Osteoblast (primary cell): ENCODE data around the gene REV3L. TPM values are rescaled to one million over a fixed set of nuclear protein-coding genes. Genes with fewer than 3 reads are reported as not detected.

Experiments
- DNase-seq: peaks from one replicate; pipeline ENCODE4 v3.0.0; 2011; ENCODE audit warnings: low spot score, mixed read lengths; ENCODE audit not compliant: insufficient read length; ENCODE audit errors: missing footprints
- H2AFZ ChIP-seq: 2 replicates; pipeline ENCODE4 v1.6.0; 2011; ENCODE audit warnings: mild to moderate bottlenecking, low read length
- H3K27ac ChIP-seq: 2 replicates; pipeline ENCODE4 v1.5.1; 2011; ENCODE audit warnings: mild to moderate bottlenecking, low read depth, low read length, moderate library complexity
- H3K27me3 ChIP-seq: 2 replicates; pipeline ENCODE4 v1.6.0; 2012; ENCODE audit warnings: mild to moderate bottlenecking, control low read depth, inconsistent platforms, low read length, moderate library complexity; ENCODE audit not compliant: insufficient read depth
- H3K36me3 ChIP-seq: 2 replicates; pipeline ENCODE4 v1.5.1; 2011; ENCODE audit warnings: mild to moderate bottlenecking, low read length, control low read depth, moderate library complexity; ENCODE audit not compliant: insufficient read depth
- H3K4me1 ChIP-seq: 2 replicates; pipeline ENCODE4 v1.5.1; 2011; ENCODE audit warnings: mild to moderate bottlenecking, low read length, control low read depth, moderate library complexity; ENCODE audit not compliant: insufficient read depth
- H3K4me2 ChIP-seq: 2 replicates; pipeline ENCODE4 v1.6.0; 2011; ENCODE audit warnings: mild to moderate bottlenecking, low read length; ENCODE audit not compliant: insufficient read depth
- H3K4me3 ChIP-seq: fragments of 200-600 bp; sonication (generic); 3 replicates; pipeline ENCODE4 v1.5.1; 2012; ENCODE audit warnings: mild to moderate bottlenecking, low read length, inconsistent platforms; ENCODE audit not compliant: insufficient read depth
- H3K79me2 ChIP-seq: 2 replicates; pipeline ENCODE4 v1.6.0; 2012; ENCODE audit warnings: mild to moderate bottlenecking, low read length, control low read depth, inconsistent platforms; ENCODE audit not compliant: insufficient read depth
- H3K9me3 ChIP-seq: 2 replicates; pipeline ENCODE4 v1.5.1; 2011; ENCODE audit warnings: low read depth, low read length, control low read depth
- H4K20me1 ChIP-seq: 2 replicates; pipeline ENCODE4 v1.6.0; 2012; ENCODE audit warnings: mild to moderate bottlenecking, low read length, control low read depth; ENCODE audit not compliant: insufficient read depth
- CTCF ChIP-seq: IDR thresholded peaks from 2 replicates; pipeline ENCODE4 v1.5.1; 2011; ENCODE audit warnings: mild to moderate bottlenecking, low read depth, low read length, moderate library complexity; ENCODE audit errors: extremely low read depth
- total RNA-seq: library from RNA; depleted of rRNA; stranded (reverse); fragments of >200 nt; gene quantifications from 2 replicates; pipeline ENCODE4 v1.2.3, GENCODE V29; 2012

REV3L gene
- total RNA-seq, 1 donor: 42.0 TPM

GRCh38 chr6:111399626-111400025 is 83.4 kb downstream of the REV3L start:
- no peak for TF ChIP-seq CTCF
- Histone ChIP-seq H3K4me3 (no peak overlapping the region), H3K4me2 (no peak overlapping the region), H2AFZ (no peak overlapping the region), H3K27ac (no peak overlapping the region), H4K20me1 (no peaks in the 10 kb centered on the region), H3K36me3 (peaks cover 19% of the 10 kb centered on the region), H3K4me1 (no peaks in the 10 kb centered on the region), H3K9me3 (no peaks in the 10 kb centered on the region), H3K27me3 (no peaks in the 10 kb centered on the region), H3K79me2 (no peaks in the 10 kb centered on the region)
- no peak for DNase-seq

DNA sequence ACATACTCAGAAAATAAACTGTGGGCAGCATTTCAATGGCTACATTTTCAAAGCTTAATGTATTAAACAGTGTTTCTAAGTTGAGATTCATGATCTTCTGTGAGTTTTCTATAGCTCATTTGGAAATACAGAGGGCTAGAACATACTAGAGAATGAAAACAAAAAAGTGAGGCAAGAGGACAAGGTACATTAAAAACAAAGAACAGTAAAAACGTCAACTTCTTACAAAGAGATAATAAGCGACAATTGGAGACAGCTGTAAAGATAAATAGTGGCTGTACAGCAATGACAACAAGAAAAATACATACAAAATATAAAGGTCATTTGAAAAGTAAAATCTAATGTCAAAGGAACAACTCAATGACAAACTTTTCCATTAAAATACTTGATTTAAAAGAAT is 94.3 kb downstream of the REV3L start:
- Histone ChIP-seq H4K20me1 (no peaks in the 10 kb centered on the region), H3K4me3 (no peak overlapping the region), H2AFZ (no peak overlapping the region), H3K27me3 (no peaks in the 10 kb centered on the region), H3K36me3 (peaks cover 16% of the 10 kb centered on the region), H3K79me2 (no peaks in the 10 kb centered on the region), H3K4me1 (no peaks in the 10 kb centered on the region), H3K4me2 (no peak overlapping the region), H3K9me3 (no peaks in the 10 kb centered on the region), H3K27ac (no peak overlapping the region)
- DNase-seq: no peak
- no peak for TF ChIP-seq CTCF

DNA sequence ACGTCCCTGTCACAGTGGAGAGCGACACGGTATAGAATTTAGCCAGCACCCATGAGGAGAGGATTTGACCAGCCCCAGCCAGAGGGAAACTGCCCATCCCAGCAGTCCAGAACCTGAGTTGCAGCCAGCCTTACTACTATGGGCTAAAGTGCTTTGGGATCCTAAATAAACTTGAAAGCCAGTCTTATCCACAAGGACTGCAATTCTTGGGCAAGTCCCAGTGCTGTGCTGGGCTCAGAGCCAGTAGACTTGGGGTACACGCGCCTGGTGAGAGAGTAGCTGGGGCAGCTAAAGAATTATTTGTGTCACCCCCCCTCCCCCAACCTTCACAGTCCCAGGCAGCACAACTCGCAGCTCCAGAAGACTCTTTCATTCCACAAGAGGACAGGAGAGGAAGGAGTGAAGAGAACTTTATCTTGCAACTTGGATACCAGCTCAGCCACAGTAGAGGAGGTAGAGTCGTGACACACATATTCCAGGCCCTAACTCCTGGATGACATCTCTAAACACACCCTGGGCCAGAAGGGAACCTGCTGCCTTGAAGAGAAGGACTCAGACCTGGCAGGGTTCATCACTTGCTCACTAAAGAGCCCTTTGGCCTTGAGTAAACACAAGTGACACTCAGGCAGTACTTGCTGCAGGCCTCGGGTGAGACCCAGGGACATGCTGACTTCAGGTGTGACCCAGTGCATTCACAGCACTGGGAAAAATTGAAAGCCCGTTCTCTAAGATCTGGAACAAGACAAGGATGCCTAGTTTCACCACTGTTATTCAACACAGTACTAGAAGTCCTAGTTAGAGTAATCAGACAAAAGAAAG is 100.3 kb downstream of the REV3L start:
- DNase-seq: no peak
- TF ChIP-seq CTCF: no peak
- Histone ChIP-seq H3K9me3 (no peaks in the 10 kb centered on the region), H3K79me2 (no peaks in the 10 kb centered on the region), H4K20me1 (no peaks in the 10 kb centered on the region), H3K36me3 (peaks cover 10% of the 10 kb centered on the region), H3K27me3 (no peaks in the 10 kb centered on the region), H3K4me3 (no peak overlapping the region), H3K4me1 (peaks cover 5% of the 10 kb centered on the region), H2AFZ (no peak overlapping the region), H3K4me2 (no peak overlapping the region), H3K27ac (no peak overlapping the region)

GRCh38 chr6:111381728-111382127 is 101.3 kb downstream of the REV3L start:
- H2AFZ ChIP-seq: no peak overlapping the region
- H3K36me3 ChIP-seq: peaks cover 10% of the 10 kb centered on the region

More at GRCh38 chr6:111381728-111382127, 101.3 kb downstream of the REV3L start:
- Histone ChIP-seq H3K9me3 (no peaks in the 10 kb centered on the region), H3K4me3 (no peak overlapping the region), H3K27me3 (no peaks in the 10 kb centered on the region), H4K20me1 (no peaks in the 10 kb centered on the region), H3K4me1 (peaks cover 5% of the 10 kb centered on the region), H3K79me2 (no peaks in the 10 kb centered on the region), H3K4me2 (no peak overlapping the region), H3K27ac (no peak overlapping the region)
- no peak for TF ChIP-seq CTCF
- no peak for DNase-seq
